PC-3 (cell line): ENCODE data around the gene CYB5R4. TPM values are rescaled to one million over a fixed set of nuclear protein-coding genes. Genes with fewer than 3 reads are reported as not detected.
A peak's percentile ranks its signal among the peaks of the same experiment; 100 is the strongest.

Experiments
- ATAC-seq: fragments of 200-7000 bp; cut with Tn5 transposase; 2 replicates; pipeline ENCODE4 v1.9.1; 2020; ENCODE audit warnings: mild to moderate bottlenecking, moderate library complexity
- BruUV-seq: library from RNA; stranded (reverse); fragments of 400-500 nt; replicated peaks from 2 replicates; lab custom pipeline; 2021; lab: Mats Ljungman, UMichigan
- CTCF ChIA-PET: fragments of 300-600 bp; sonication (Branson Sonifier 250); formaldehyde crosslinking; loops from one replicate; lab custom pipeline; 2022; ENCODE audit warnings: antibody characterized with exemption; lab: Charles Lee
- POLR2A ChIA-PET: fragments of 300-600 bp; sonication (Branson Sonifier 250); formaldehyde crosslinking; loops from one replicate; lab custom pipeline; 2022; ENCODE audit warnings: antibody characterized with exemption; ENCODE audit not compliant: unreplicated experiment; lab: Charles Lee
- DNase-seq: peaks from one replicate; pipeline ENCODE4 v3.0.0-alpha.2; 2015
- H2AFZ ChIP-seq: fragments of 300-600 bp; sonication (generic); 2 replicates; pipeline ENCODE4 v1.6.0; 2016; ENCODE audit warnings: antibody characterized with exemption, low read length
- H3F3A ChIP-seq: fragments of 300-600 bp; sonication (generic); one replicate; pipeline ENCODE4 v1.6.0; 2017; ENCODE audit warnings: antibody characterized with exemption, low read length, control low read depth, mild to moderate bottlenecking; ENCODE audit not compliant: unreplicated experiment
- H3K27ac ChIP-seq: fragments of 300-600 bp; sonication (generic); 2 replicates; pipeline ENCODE4 v1.5.1; 2016; ENCODE audit warnings: mild to moderate bottlenecking, low read length
- H3K27me3 ChIP-seq: fragments of 300-600 bp; sonication (generic); 2 replicates; pipeline ENCODE4 v1.6.1; 2016; ENCODE audit warnings: low read length, mixed read lengths
- H3K36me3 ChIP-seq: fragments of 300-600 bp; sonication (generic); 2 replicates; pipeline ENCODE4 v1.6.1; 2016; ENCODE audit warnings: low read depth, mixed run types, low read length, mixed read lengths
- H3K4me1 ChIP-seq: fragments of 300-600 bp; sonication (generic); 2 replicates; pipeline ENCODE4 v1.5.1; 2016; ENCODE audit warnings: low read length; ENCODE audit not compliant: insufficient read depth
- H3K4me2 ChIP-seq: fragments of 300-600 bp; sonication (generic); 2 replicates; pipeline ENCODE4 v1.6.0; 2016; ENCODE audit warnings: low read length
- H3K4me3 ChIP-seq: fragments of 300-600 bp; sonication (generic); 2 replicates; pipeline ENCODE4 v1.5.1; 2016; ENCODE audit warnings: mild to moderate bottlenecking, low read length, mixed read lengths
- H3K79me2 ChIP-seq: fragments of 300-600 bp; sonication (generic); 2 replicates; pipeline ENCODE4 v1.6.1; 2017; ENCODE audit warnings: low read length, mixed read lengths
- H3K9ac ChIP-seq: fragments of 300-600 bp; sonication (generic); 2 replicates; pipeline ENCODE4 v1.6.0; 2016; ENCODE audit warnings: mild to moderate bottlenecking, low read length
- H3K9me2 ChIP-seq: fragments of 300-600 bp; sonication (generic); replicated peaks from 2 replicates; pipeline ENCODE4 v1.6.1; 2016; ENCODE audit warnings: mixed run types, low read length, mixed read lengths
- H3K9me3 ChIP-seq: fragments of 300-600 bp; sonication (generic); 2 replicates; pipeline ENCODE4 v1.6.1; 2016; ENCODE audit warnings: low read length, mixed read lengths
- H4K20me1 ChIP-seq: fragments of 300-600 bp; sonication (generic); 2 replicates; pipeline ENCODE4 v1.6.1; 2016; ENCODE audit warnings: low read length, mixed read lengths
- CTCF ChIP-seq: fragments of 300-600 bp; sonication (generic); conservative IDR thresholded peaks from 2 replicates; pipeline ENCODE4 v1.5.1; 2017; ENCODE audit warnings: antibody characterized with exemption, low read depth, mild to moderate bottlenecking, low read length
- EZH2 ChIP-seq: fragments of 300-600 bp; sonication (generic); IDR thresholded peaks from one replicate; pipeline ENCODE4 v1.6.1; 2017; ENCODE audit warnings: antibody characterized with exemption, mild to moderate bottlenecking, low read length; ENCODE audit not compliant: unreplicated experiment
- EZH2phosphoT487 ChIP-seq: fragments of 300-600 bp; sonication (generic); IDR thresholded peaks from 2 replicates; pipeline ENCODE4 v1.6.1; 2018; ENCODE audit warnings: mild to moderate bottlenecking, antibody characterized with exemption, low read length, borderline replicate concordance
- intact Hi-C: fragments of 100-400 bp; cut with micrococcal nuclease; formaldehyde crosslinking; loops from 2 replicates; pipeline ENCODE4 v1.9.0; 2023
- total RNA-seq: library from RNA; depleted of rRNA; stranded (reverse); fragments of >200 nt; gene quantifications from 2 replicates; pipeline ENCODE4 v1.2.3, GENCODE V29; 2014

Gene CYB5R4
- total RNA-seq, 1 experiment from 2014 or later: 5.6 TPM

- intact Hi-C loops: no loop called here
- 0 out of 2 replicates have a peak, but pooled peaks cover 5% of the 10 kb centered on the region for H3K27me3 ChIP-seq
- no peaks in the 10 kb centered on the region for H3K9me3 ChIP-seq
- H4K20me1 ChIP-seq: no peaks in the 10 kb centered on the region
- H3K4me1 ChIP-seq: no peaks in the 10 kb centered on the region; the same call in 1 of the 2 replicates
- H3K4me3 ChIP-seq: no peak overlapping the region
- no peak overlapping the region for H3K27ac ChIP-seq
- H3F3A ChIP-seq: no peaks in the 10 kb centered on the region
- DNase-seq: peak; percentile 56
- no peak overlapping the region for H2AFZ ChIP-seq
- no peaks in the 10 kb centered on the region for H3K79me2 ChIP-seq
- TF ChIP-seq CTCF (no peak), EZH2phosphoT487 (no peak), EZH2 (no peak)
- no peak overlapping the region for H3K9ac ChIP-seq
- H3K9me2 ChIP-seq: no peaks in the 10 kb centered on the region
- peak; percentile 78 for ATAC-seq
- no TSS peak for BruUV-seq
- POLR2A ChIA-PET: no interaction called here
- no peaks in the 10 kb centered on the region for H3K36me3 ChIP-seq
- CTCF ChIA-PET: no interaction called here
- H3K4me2 ChIP-seq: no peak overlapping the region
Measured at GRCh38 chr6:83815631-83816272, 43.7 kb upstream of the CYB5R4 start.

- Histone ChIP-seq H3K9me2 (no peaks in the 10 kb centered on the region), H4K20me1 (no peaks in the 10 kb centered on the region), H3K4me3 (no peak overlapping the region), H2AFZ (no peak overlapping the region), H3K4me2 (no peak overlapping the region), H3K27ac (no peak overlapping the region), H3K36me3 (no peaks in the 10 kb centered on the region), H3F3A (no peaks in the 10 kb centered on the region), H3K4me1 (peaks cover 12% of the 10 kb centered on the region), H3K9me3 (no peaks in the 10 kb centered on the region), H3K27me3 (no peaks in the 10 kb centered on the region; the same call in 1 of the 2 replicates), H3K9ac (no peak overlapping the region), H3K79me2 (no peaks in the 10 kb centered on the region)
- no TSS peak for BruUV-seq
- intact Hi-C loops: no loop called here
- ChIA-PET POLR2A (no interaction called here), CTCF (no interaction called here)
- DNase-seq (no peak), ATAC-seq (no peak)
- TF ChIP-seq EZH2phosphoT487: no peak
- TF ChIP-seq EZH2: no peak
- TF ChIP-seq CTCF: no peak
Measured at GRCh38 chr6:83822629-83823169, 36.8 kb upstream of the CYB5R4 start.

GRCh38 chr6:83824388-83824801 is 35.1 kb upstream of the CYB5R4 start:
- no peaks in the 10 kb centered on the region for H3K9me2 ChIP-seq
- POLR2A ChIA-PET: no interaction called here
- H3F3A ChIP-seq: no peaks in the 10 kb centered on the region
- no peaks in the 10 kb centered on the region for H3K9me3 ChIP-seq
- peaks cover 12% of the 10 kb centered on the region for H3K4me1 ChIP-seq
- no peaks in the 10 kb centered on the region for H3K36me3 ChIP-seq
- no peak overlapping the region for H3K9ac ChIP-seq
- no peaks in the 10 kb centered on the region; the same call in 1 of the 2 replicates for H3K27me3 ChIP-seq
- peak; percentile 90 for ATAC-seq
- DNase-seq: peak; percentile 56
- H3K4me2 ChIP-seq: peak overlapping the region; percentile 46
- no peak overlapping the region for H3K4me3 ChIP-seq
- H3K27ac ChIP-seq: no peak overlapping the region
- CTCF ChIA-PET: no interaction called here
- no peaks in the 10 kb centered on the region for H4K20me1 ChIP-seq
- no peaks in the 10 kb centered on the region for H3K79me2 ChIP-seq
- no TSS peak for BruUV-seq
- H2AFZ ChIP-seq: no peak overlapping the region
- TF ChIP-seq EZH2: no peak
- TF ChIP-seq EZH2phosphoT487: no peak
- no peak for TF ChIP-seq CTCF
- intact Hi-C loops: no loop called here
